Parathyroid adenoma (tissue), 2 donors: Measurements from ENCODE around the gene GATC.

Experiments
- H2AFZ ChIP-seq: fragments of 300-600 bp; sonication (generic); one replicate; pipeline ENCODE4 v1.7.0; 2017; ENCODE audit warnings: antibody characterized with exemption, mild to moderate bottlenecking
- H3K27ac ChIP-seq: fragments of 300-600 bp; sonication (generic); one replicate; pipeline ENCODE4 v1.7.0; 2017
- H3K27me3 ChIP-seq: fragments of 300-600 bp; sonication (generic); one replicate; pipeline ENCODE4 v1.7.0; 2017; ENCODE audit warnings: low read length; ENCODE audit not compliant: control insufficient read depth, insufficient read depth
- H3K36me3 ChIP-seq: fragments of 300-600 bp; sonication (generic); one replicate; pipeline ENCODE4 v1.7.0; 2017; ENCODE audit warnings: low read length; ENCODE audit not compliant: control insufficient read depth, insufficient read depth
- H3K4me1 ChIP-seq: fragments of 300-600 bp; sonication (generic); one replicate; pipeline ENCODE4 v1.7.0; 2017; ENCODE audit warnings: control low read depth
- H3K4me2 ChIP-seq: fragments of 300-600 bp; sonication (generic); one replicate; pipeline ENCODE4 v1.7.0; 2017; ENCODE audit warnings: low read length
- H3K4me3 ChIP-seq: fragments of 300-600 bp; sonication (generic); one replicate; pipeline ENCODE4 v1.7.0; 2017; ENCODE audit warnings: low read depth, low read length
- H3K79me2 ChIP-seq: fragments of 300-600 bp; sonication (generic); one replicate; pipeline ENCODE4 v1.7.0; 2017; ENCODE audit warnings: control low read depth
- H3K9ac ChIP-seq: fragments of 300-600 bp; sonication (generic); one replicate; pipeline ENCODE4 v1.7.0; 2017; ENCODE audit warnings: mild to moderate bottlenecking
- H3K9me3 ChIP-seq: fragments of 300-600 bp; sonication (generic); one replicate; pipeline ENCODE4 v1.7.0; 2017; ENCODE audit warnings: low read length; ENCODE audit not compliant: control insufficient read depth
- TF ChIP-seq, protein P1 (sequence below): fragments of 300-600 bp; sonication (generic); IDR thresholded peaks from one replicate; pipeline ENCODE4 v1.7.0; 2017; ENCODE audit warnings: antibody characterized with exemption, mild to moderate bottlenecking
- donor health status: primary hyperparathyroidism.

The GATC gene

DNA sequence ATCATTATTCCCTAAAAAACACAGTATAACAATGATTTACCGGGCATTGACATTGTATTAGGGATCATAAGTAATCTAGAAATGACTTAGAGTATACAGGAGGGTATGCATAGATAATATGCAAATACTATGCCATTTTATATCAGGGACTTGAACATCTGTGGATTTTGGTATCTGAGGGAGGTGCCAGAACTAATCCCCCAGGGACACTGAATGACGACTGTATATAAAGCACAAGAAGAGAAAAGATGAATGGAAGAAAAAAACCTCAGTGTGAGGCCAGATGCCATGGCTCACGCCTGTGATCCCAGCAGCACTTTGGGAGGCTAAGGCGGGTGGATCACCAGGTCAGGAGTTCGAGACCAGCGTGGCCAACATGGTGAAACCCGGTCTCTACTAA is 33.8 kb upstream of the GATC start:
- TF ChIP-seq, protein P1, sequence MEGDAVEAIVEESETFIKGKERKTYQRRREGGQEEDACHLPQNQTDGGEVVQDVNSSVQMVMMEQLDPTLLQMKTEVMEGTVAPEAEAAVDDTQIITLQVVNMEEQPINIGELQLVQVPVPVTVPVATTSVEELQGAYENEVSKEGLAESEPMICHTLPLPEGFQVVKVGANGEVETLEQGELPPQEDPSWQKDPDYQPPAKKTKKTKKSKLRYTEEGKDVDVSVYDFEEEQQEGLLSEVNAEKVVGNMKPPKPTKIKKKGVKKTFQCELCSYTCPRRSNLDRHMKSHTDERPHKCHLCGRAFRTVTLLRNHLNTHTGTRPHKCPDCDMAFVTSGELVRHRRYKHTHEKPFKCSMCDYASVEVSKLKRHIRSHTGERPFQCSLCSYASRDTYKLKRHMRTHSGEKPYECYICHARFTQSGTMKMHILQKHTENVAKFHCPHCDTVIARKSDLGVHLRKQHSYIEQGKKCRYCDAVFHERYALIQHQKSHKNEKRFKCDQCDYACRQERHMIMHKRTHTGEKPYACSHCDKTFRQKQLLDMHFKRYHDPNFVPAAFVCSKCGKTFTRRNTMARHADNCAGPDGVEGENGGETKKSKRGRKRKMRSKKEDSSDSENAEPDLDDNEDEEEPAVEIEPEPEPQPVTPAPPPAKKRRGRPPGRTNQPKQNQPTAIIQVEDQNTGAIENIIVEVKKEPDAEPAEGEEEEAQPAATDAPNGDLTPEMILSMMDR: no peak
- Histone ChIP-seq H3K36me3 (no peaks in the 10 kb centered on the region), H3K27ac (no peak overlapping the region), H3K4me1 (no peaks in the 10 kb centered on the region), H3K9me3 (no peaks in the 10 kb centered on the region), H3K27me3 (no peaks in the 10 kb centered on the region), H3K79me2 (no peaks in the 10 kb centered on the region), H3K4me3 (no peak overlapping the region), H3K4me2 (no peak overlapping the region), H2AFZ (no peak overlapping the region), H3K9ac (no peak overlapping the region)

DNA sequence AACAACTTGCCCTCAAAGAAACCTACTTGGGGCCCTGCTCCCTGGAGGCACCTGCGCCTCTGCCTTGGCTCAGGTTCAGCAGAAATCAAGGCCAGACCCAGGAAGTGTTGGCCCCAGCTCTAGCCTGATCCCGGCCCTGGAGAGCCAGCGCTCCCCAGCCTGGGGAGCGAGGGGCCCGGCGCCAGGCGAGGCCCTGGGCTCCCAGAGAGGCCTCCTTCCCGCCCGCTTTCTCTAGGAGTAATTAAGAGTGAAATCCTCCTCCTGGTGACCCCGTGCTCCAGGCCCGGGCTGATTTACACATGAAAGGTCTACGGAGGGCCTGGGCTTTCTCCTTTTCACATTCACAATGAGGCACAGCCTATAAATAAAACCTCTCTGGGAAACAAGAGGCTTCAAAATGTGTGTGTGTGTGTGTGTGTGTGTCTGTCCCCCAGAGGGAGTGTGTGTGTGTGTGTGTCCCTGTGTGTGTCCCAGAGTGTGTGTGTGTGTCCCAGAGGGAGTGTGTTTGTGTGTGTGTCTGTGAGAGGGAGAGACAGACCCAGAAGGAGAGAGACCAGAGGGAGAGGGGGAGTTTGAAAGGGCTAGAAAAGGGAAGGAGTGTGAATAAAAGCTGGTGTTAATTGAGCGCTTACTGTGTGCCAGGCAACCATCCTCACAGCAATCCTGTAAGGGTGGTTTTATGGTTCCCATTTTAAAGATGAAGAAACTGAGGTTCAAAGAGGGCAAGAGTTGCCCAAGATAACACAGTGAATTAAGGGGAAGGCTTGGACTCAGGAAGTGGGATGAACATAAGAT is 32.1 kb upstream of the GATC start:
- no peaks in the 10 kb centered on the region for H3K36me3 ChIP-seq
- H3K4me3 ChIP-seq: no peak overlapping the region
- no peaks in the 10 kb centered on the region for H3K27me3 ChIP-seq
- H3K4me2 ChIP-seq: no peak overlapping the region
- H3K9ac ChIP-seq: no peak overlapping the region
- TF ChIP-seq, protein P1: no peak
- H3K27ac ChIP-seq: no peak overlapping the region
- no peaks in the 10 kb centered on the region for H3K79me2 ChIP-seq
- H3K9me3 ChIP-seq: no peaks in the 10 kb centered on the region
- H3K4me1 ChIP-seq: no peaks in the 10 kb centered on the region
- no peak overlapping the region for H2AFZ ChIP-seq

DNA sequence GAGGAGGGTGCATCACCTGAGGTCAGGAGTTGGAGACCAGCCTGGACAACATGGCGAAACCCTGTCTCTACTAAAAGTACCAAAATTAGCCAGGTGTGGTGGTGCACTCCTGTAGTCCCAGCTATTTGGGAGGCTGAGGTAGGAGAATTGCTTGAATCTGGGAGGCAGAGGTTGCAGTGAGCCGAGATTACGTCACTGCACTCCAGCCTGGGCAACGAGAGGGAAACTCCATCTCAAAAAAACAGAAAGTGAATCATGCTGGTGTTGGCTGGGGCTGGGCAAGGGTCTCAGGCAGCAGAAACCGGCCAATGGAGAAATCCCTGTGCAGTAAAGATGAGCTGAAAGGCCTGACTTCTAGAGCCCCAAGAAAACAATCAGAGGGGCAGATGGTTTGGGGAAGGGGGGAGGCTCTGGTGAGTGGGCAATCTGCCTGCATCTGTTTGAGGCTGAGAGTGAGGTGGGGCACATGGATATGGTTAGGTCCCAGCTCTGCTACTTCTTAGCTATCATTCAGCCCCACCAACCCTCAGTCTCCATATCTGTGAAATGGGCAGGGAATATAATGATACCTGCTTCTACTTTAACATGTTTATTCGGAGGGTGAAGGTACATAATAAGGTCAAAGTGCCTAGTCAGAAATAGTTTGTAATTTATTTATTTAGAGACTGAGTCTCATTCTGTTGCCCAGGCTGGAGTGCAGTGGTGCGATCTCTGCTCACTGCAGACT is 29.6 kb upstream of the GATC start:
- Histone ChIP-seq H3K4me2 (no peak overlapping the region), H3K27me3 (no peaks in the 10 kb centered on the region), H3K4me1 (no peaks in the 10 kb centered on the region), H3K9ac (no peak overlapping the region), H3K27ac (no peak overlapping the region), H3K36me3 (no peaks in the 10 kb centered on the region), H3K4me3 (no peak overlapping the region), H2AFZ (no peak overlapping the region), H3K79me2 (no peaks in the 10 kb centered on the region), H3K9me3 (no peaks in the 10 kb centered on the region)
- TF ChIP-seq, protein P1: no peak

DNA sequence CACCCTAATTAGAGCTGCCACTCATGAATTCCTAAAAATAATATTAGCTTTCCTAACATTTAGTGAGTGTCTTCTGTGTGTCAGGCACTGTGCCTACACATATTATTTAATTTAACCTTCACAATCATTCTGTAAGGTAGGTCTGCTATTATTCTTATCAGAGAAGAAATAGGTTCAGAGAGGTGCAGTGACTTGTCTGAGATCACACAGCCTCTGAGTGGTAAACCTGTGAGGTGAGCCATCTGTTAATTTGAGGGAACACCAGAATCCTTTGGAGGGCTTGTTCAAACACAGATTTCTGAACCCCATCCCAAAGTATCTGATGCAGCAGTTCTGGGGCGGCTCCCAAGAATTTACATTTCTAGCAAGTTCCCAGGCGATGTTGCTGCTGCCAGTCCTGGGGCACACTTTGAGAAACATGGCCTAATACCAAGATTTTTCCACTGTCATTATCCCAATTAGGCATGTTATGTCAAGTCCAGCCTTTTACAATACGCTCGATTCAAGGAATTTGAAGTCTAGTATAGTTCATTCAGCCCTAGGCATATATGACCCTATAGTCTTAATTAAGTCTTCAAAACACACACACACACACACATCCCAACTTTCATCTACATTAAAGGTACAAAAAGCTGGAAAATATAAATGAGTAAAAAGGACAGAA is 28.2 kb upstream of the GATC start:
- H3K27ac ChIP-seq: no peak overlapping the region
- H3K9me3 ChIP-seq: no peaks in the 10 kb centered on the region
- H3K27me3 ChIP-seq: no peaks in the 10 kb centered on the region
- no peak overlapping the region for H3K4me3 ChIP-seq
- H2AFZ ChIP-seq: no peak overlapping the region
- no peaks in the 10 kb centered on the region for H3K4me1 ChIP-seq
- TF ChIP-seq, protein P1: no peak
- H3K9ac ChIP-seq: no peak overlapping the region
- no peaks in the 10 kb centered on the region for H3K36me3 ChIP-seq
- no peaks in the 10 kb centered on the region for H3K79me2 ChIP-seq
- H3K4me2 ChIP-seq: no peak overlapping the region
